Activated T-cell treated with anti-CD3 and anti-CD28 coated beads for 4 hours (primary cell): ENCODE results near the gene FOXN3.

Experiments
- DNase-seq: peaks from one replicate; pipeline ENCODE4 v3.0.0-alpha.2; 2020

Gene FOXN3

GRCh38 chr14:89325299-89325883 is 91.6 kb downstream of the FOXN3 start:
- no peak for DNase-seq

GRCh38 chr14:89324501-89325298 is 92.3 kb downstream of the FOXN3 start:
- DNase-seq: no peak

- DNase-seq: no peak
Measured at GRCh38 chr14:89320381-89321000, 96.5 kb downstream of the FOXN3 start.

- DNase-seq: no peak
Measured at GRCh38 chr14:89319687-89320086, 97.3 kb downstream of the FOXN3 start.

GRCh38 chr14:89317051-89317691 is 99.9 kb downstream of the FOXN3 start:
- no peak for DNase-seq

- DNase-seq: no peak
Measured at GRCh38 chr14:89315493-89316470, 101.3 kb downstream of the FOXN3 start.

- DNase-seq: no peak
Measured at GRCh38 chr14:89314274-89314673, 102.8 kb downstream of the FOXN3 start.

- DNase-seq: no peak
Measured at GRCh38 chr14:89312932-89313331, 104.1 kb downstream of the FOXN3 start.

- DNase-seq: no peak
Measured at GRCh38 chr14:89310211-89310610, 106.8 kb downstream of the FOXN3 start.

- DNase-seq: no peak
Measured at GRCh38 chr14:89309670-89310177, 107.3 kb downstream of the FOXN3 start.

GRCh38 chr14:89308232-89308959 is 108.6 kb downstream of the FOXN3 start:
- no peak for DNase-seq

- no peak for DNase-seq
Measured at GRCh38 chr14:89307409-89307808, 109.6 kb downstream of the FOXN3 start.

GRCh38 chr14:89304972-89305703 is 111.9 kb downstream of the FOXN3 start:
- no peak for DNase-seq

- DNase-seq: no peak
Measured at GRCh38 chr14:89304561-89304960, 112.5 kb downstream of the FOXN3 start.

- no peak for DNase-seq
Measured at GRCh38 chr14:89303456-89304435, 113.3 kb downstream of the FOXN3 start.

GRCh38 chr14:89302396-89302950 is 114.6 kb downstream of the FOXN3 start:
- DNase-seq: no peak

GRCh38 chr14:89299587-89299986 is 117.4 kb downstream of the FOXN3 start:
- no peak for DNase-seq

- DNase-seq: no peak
Measured at GRCh38 chr14:89298056-89298834, 118.8 kb downstream of the FOXN3 start.
